Ureter (tissue), 1 donor: Measurements from ENCODE around the gene TSHZ1. TPM values are rescaled to one million over a fixed set of nuclear protein-coding genes. Genes with fewer than 3 reads are reported as not detected.

Experiments
- DNase-seq: peaks from one replicate; pipeline ENCODE4 v3.0.0-alpha.2; 2020; ENCODE audit warnings: low spot score
- total RNA-seq: library from RNA; stranded (reverse); gene quantifications from one replicate; pipeline ENCODE4 v1.2.4, GENCODE V29; 2023
- donor health status: DM: yes; HTN: yes; CAD: no.

TSHZ1 gene
- total RNA-seq: 21.1 TPM

- peak; percentile 86 for DNase-seq
Observed at GRCh38 chr18:75210274-75211001, at the start of gene TSHZ1. Gene TSHZ1 (plus strand): TSS chr18:75210797. CDS start chr18:75211877, 1,080 bp downstream.

- DNase-seq: peak; percentile 58
Observed at GRCh38 chr18:75161256-75162028, 49.2 kb upstream of the TSHZ1 start.

- DNase-seq: no peak
Observed at GRCh38 chr18:75162467-75162866, 48.1 kb upstream of the TSHZ1 start.

- no peak for DNase-seq
Observed at GRCh38 chr18:75162978-75163377, 47.6 kb upstream of the TSHZ1 start.

- no peak for DNase-seq
Observed at GRCh38 chr18:75163736-75164135, 46.9 kb upstream of the TSHZ1 start.

- DNase-seq: no peak
Observed at GRCh38 chr18:75164479-75164878, 46.1 kb upstream of the TSHZ1 start.

- DNase-seq: no peak
Observed at GRCh38 chr18:75165926-75166325, 44.7 kb upstream of the TSHZ1 start.

GRCh38 chr18:75167137-75167536 is 43.5 kb upstream of the TSHZ1 start:
- DNase-seq: no peak

GRCh38 chr18:75167759-75168618 is 42.6 kb upstream of the TSHZ1 start:
- DNase-seq: peak; percentile 76

GRCh38 chr18:75168619-75169018 is 42.0 kb upstream of the TSHZ1 start:
- no peak for DNase-seq

GRCh38 chr18:75169411-75169810 is 41.2 kb upstream of the TSHZ1 start:
- no peak for DNase-seq

- no peak for DNase-seq
Observed at GRCh38 chr18:75170022-75170789, 40.4 kb upstream of the TSHZ1 start.

- no peak for DNase-seq
Observed at GRCh38 chr18:75170916-75171315, 39.7 kb upstream of the TSHZ1 start.

- no peak for DNase-seq
Observed at GRCh38 chr18:75172299-75173124, 38.1 kb upstream of the TSHZ1 start.

GRCh38 chr18:75173125-75173432 is 37.5 kb upstream of the TSHZ1 start:
- no peak for DNase-seq

GRCh38 chr18:75173738-75174137 is 36.9 kb upstream of the TSHZ1 start:
- no peak for DNase-seq

- no peak for DNase-seq
Observed at GRCh38 chr18:75176849-75177248, 33.7 kb upstream of the TSHZ1 start.

GRCh38 chr18:75178376-75178775 is 32.2 kb upstream of the TSHZ1 start:
- DNase-seq: no peak

GRCh38 chr18:75179819-75180600 is 30.6 kb upstream of the TSHZ1 start:
- DNase-seq: no peak

GRCh38 chr18:75183524-75183923 is 27.1 kb upstream of the TSHZ1 start:
- DNase-seq: no peak
